NCI-H748 treated with DMSO at 0.1 percent for 48 hours (cell line): ENCODE results near the gene HS6ST2.

Experiments used
- DNase-seq: peaks from one replicate; lab custom pipeline; 2025; lab: John Stamatoyannopoulos, UW

The HS6ST2 gene

GRCh38 chrX:132673331-132673730, 285.1 kb downstream of the HS6ST2 start:
- no peak for DNase-seq

DNA sequence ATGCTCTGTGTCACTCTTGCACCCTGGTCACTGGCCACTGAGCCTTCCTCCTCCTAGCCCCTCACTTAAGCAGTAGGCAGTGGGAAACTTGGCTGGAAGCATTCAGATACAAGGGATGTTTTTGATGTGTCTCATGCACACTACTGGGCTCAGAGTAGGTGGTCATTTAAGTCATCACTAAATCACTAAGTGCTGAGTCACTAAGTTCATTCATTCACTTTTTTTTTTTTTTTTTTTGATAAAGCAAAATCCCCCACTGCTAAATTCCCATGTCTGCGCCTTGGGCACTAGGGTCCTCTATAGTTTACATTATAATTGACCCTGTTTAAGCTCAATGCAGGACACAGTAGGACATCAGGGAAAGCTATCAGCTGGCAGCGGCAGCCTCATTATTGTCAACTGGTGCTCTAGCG, 287.2 kb downstream of the HS6ST2 start:
- no peak for DNase-seq

GRCh38 chrX:132669142-132669541, 289.3 kb downstream of the HS6ST2 start:
- DNase-seq = no peak

DNA sequence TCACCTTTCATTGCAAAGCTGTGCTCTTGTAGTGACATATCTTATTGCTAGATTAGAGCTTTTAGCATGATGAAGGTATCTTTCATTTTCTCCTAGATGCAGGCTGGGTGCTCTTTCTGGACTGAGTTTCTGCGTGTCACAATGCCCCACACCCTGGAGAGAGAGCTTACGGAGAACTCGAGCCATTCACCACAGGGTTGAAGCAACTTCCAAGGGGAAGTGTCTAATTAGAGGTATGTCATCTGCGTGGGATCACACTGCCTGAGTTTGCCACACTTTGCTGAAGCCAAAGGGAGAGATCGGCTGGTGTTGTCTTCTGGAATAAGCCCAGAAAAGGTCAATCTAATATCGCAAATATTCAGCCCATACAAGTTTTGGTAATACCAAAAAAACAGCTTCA, 290.3 kb downstream of the HS6ST2 start:
- no peak for DNase-seq

DNA sequence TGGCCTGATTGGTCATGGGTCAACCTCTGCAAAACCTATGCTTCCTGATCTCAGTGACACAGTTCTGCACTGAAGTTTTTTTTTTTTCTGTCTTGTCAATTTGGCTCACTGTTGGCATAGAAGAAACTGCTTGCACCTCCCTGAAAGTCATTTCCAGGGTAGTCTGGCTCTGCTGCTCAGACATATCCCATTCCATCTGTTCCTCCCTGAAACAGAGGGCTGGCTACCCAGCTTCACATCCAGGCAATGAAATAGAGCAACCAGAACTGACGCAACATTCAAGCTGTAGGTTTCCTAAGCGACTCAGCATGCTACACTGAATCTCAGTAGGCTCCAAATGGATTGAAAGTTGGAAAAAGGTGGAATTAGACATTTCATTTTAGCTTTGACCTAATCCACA, 292.8 kb downstream of the HS6ST2 start:
- no peak for DNase-seq

GRCh38 chrX:132664273-132664672, 294.2 kb downstream of the HS6ST2 start:
- DNase-seq = no peak

GRCh38 chrX:132662844-132663243, 295.6 kb downstream of the HS6ST2 start:
- no peak for DNase-seq

DNA sequence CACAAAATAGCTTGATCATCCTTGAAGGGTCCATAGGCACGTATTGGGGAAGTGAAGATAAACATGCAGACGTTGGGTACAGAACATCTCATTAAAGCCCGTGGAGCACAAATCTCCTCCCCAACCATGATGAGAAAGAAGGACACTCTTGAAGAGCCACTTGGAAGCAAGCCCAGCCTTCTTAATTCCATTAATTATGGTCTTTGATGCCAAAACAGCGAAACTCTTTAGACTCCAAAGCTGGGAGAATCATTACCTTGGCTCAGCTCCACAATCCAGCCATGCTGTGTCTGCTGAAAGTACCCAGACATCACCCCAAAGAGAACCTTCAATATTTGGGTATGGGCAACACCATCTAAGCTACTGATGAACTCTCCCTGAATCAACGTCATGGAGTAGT, 300.6 kb downstream of the HS6ST2 start:
- DNase-seq = no peak

DNA sequence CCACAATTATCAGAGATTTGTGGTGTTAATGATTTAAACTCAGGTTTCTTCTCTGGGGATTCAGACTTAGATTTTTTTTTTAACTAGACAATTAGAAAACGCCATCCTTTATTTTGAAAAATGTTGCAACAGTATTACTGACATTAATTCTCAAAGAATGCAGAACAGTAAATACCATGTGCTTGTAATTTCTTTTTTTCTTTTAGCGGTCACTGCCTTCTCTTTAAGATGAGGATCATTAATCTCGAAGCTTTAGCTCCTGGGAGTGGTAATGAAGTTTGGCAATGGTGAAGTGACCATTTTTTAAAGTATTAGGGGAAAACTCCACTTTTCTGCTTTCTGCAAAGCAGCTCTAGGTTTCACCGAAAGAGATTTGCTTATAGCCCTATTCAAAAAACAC, 305.6 kb downstream of the HS6ST2 start:
- no peak for DNase-seq

GRCh38 chrX:132651421-132652086, 306.9 kb downstream of the HS6ST2 start:
- DNase-seq = no peak

DNA sequence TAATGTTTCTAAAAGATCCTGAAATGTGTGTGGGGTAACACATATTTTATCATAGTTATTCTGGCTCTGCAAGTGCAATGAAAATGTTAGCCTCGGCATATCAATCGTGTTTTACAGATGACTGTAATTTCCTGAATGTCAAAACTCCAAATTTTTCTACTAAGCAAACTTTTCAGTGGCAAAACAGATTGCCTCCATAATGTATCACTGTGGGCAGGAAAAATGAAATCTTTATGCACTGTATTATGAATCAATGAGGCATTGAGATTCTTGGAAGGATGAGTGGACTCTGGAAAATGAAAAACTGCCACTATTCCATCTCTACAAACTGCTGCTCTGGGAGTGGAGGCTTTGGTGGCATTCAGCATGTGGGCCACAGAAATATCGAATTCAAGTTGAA, 309.5 kb downstream of the HS6ST2 start:
- DNase-seq = no peak

DNA sequence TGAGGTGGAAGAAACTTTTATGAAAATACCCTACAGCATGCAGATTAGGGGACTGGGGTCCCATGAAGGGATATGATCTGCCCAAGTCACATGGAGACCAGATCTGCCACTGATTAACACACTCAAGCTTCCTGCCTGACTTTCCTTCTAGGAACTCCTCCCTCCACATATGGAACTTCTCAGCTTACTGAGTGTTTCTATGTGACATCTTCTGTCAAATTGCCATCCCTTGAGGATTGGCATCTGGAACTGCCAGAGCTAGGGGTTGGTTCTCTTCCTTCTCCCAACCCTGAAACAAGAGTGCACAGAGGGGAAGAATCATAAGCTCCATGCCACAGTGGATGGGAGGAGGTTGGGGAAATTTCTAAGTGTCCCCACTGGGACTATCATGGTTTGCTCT, 319.0 kb downstream of the HS6ST2 start:
- no peak for DNase-seq

- no peak for DNase-seq
Observed at GRCh38 chrX:132638313-132638712, 320.1 kb downstream of the HS6ST2 start.

- peak; percentile 7 for DNase-seq
Observed at GRCh38 chrX:132636080-132636479, 322.3 kb downstream of the HS6ST2 start.

DNA sequence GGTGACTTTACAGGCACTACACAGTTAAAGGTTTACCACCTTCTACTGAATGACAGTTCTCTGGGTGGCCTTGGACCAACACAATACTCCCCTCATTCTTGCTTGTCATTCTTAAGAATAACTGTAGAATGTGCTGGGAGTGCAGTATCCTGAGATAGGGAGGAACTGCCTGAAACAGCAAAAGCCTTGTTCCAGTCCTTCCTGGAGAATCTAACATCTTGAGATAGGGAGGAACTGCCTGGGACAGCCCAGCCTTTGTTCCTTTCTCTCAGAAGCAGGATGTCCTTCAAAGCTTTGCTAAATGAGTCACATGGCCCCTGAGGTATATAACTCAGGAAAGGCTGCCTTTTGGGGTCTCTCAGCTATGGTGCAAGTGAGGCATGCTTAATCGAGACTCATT, 323.9 kb downstream of the HS6ST2 start:
- no peak for DNase-seq

GRCh38 chrX:132631579-132632232, 326.7 kb downstream of the HS6ST2 start:
- DNase-seq = no peak

GRCh38 chrX:132624466-132624865, 334.0 kb downstream of the HS6ST2 start:
- no peak for DNase-seq

GRCh38 chrX:132623942-132624341, 334.5 kb downstream of the HS6ST2 start:
- no peak for DNase-seq

DNA sequence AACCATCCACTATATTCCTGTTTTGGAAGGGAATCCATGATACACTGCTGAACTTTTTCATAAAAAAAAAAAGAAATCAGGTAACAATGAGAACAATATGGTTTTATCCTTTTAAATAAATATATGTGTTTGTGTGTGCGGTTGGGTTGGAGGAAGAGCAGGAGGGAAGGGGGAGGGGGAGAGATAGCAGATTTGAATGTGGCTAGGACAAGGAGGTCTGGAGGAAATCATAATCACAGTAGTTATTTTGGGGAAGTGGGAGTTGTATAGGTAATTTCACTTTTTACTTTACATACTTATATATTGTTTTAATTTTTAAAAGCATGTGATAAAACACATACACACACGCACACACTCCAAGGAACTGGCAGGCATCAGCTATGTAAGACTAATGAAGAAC, 335.1 kb downstream of the HS6ST2 start:
- DNase-seq = no peak

DNA sequence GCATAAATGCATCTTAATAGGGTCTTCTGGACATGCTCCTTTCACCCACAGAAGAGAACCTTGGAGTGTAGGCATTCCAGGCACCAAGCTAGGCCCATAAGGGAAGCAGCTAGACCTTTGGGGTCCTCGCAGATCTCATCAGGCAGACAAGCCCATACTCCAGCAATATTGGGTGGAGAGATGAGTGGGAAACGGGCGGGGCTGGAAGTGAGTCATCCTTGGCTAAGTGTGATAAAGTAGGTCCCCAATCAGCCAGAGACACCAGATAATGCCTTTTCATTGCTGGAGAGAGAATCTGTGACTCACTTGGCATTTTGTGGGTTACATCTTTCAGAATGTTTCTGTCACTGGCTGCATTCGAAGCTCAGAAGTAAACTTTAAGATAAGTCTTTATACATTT, 336.3 kb downstream of the HS6ST2 start:
- no peak for DNase-seq

DNA sequence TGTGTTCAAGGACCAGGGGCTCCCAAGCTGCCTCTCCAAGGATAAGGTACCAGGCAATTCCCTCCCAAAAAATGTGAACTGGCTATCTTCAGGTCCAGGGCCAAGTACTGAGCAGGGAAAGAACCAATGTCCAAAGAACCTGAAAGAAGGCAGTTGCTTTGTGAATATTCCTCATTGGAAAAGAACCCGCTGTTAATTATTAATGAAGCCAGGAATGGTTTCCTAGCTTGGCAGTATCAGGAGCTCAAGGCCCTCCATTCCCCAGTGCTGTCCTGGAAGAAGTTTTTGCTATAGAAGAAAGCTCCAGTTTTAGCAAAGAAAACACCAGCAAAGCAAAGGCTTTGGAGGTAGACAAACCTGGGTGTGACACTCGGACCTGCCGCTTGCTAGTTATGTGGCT, 339.6 kb downstream of the HS6ST2 start:
- DNase-seq = no peak

DNA sequence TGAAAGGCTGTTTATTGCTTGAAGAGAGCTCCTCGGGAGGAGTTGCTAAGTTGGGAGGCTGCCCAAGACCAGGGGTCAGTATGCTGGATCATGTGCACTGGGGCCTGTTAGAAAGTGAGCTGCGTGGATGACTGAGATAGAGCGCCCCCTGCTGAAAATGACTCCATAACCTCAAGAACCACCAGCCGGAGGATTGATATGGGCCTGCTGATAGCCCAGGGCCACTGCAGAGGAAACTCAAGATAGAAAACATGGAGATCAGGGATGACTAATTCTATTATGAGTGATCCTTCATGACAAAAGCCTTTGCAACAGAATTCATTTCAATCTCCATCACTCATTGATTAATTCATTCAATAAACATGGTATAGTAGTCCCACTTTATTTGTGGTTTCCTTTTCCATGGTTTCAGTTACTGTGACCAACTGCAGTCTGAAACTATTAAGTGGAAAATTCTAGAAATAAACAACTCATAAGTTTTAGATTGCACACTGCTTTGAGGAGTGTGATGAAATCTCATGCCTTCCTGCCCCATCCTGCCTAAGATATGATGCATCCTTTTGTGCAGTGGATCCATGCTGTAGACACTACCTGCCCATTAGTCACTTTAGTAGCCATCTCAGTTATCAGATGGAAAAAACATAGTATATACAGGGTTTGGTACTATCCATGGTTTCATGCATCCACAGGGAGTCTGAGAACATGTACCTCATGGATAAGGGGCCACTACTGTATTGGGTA, 342.9 kb downstream of the HS6ST2 start:
- DNase-seq = peak; percentile 41

DNA sequence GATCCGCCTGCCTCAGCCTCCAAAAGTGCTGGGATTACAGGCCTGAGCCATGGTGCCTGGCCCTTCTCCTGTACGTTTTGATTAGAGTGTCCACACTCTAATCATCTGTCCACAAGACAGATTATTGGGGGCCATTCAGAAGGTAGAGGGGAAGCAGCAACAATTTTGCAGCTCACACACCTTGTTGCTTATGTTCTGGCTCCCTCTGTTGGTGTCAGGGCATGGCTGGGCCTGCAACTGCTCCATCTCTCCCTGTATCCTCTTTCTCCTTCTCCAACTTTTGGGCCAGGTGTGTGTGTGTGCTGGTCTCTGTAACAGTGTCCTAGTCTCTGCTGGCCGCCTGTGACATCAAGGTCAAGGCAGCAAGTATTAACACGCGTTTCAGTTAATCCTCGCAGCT, 344.1 kb downstream of the HS6ST2 start:
- DNase-seq = no peak
